SK-N-SH (cell line): ENCODE data around the gene CCDC30.
"Not testable (repeated sequence)": the region's sequence is repeated elsewhere in the genome, so short reads cannot be mapped to it uniquely, and the experiment has no call there.

Experiments
- ELF1 ChIP-seq: IDR thresholded peaks from 2 replicates; pipeline ENCODE4 v1.4.0; 2012
- EZH2phosphoT487 ChIP-seq: fragments of 200-600 bp; sonication (generic); IDR thresholded peaks from 2 replicates; pipeline ENCODE4 v1.6.1; 2017; ENCODE audit warnings: low read depth, mixed run types, mild to moderate bottlenecking, antibody characterized with exemption, moderate library complexity, borderline replicate concordance
- FOXJ3 ChIP-seq: sonication (generic); formaldehyde crosslinking; IDR thresholded peaks from 2 replicates; pipeline ENCODE4 v1.5.1; 2020; ENCODE audit warnings: mild to moderate bottlenecking, missing genetic modification reagents
- TAF1 ChIP-seq: IDR thresholded peaks from 2 replicates; pipeline ENCODE4 v1.6.1; 2012; ENCODE audit warnings: low read depth, mild to moderate bottlenecking, low read length, moderate library complexity, borderline replicate concordance
- TCF12 ChIP-seq: IDR thresholded peaks from 2 replicates; pipeline ENCODE4 v1.4.0; 2012
- TF ChIP-seq, protein P1 (sequence below): fragments of 200-600 bp; sonication (generic); IDR thresholded peaks from 2 replicates; pipeline ENCODE4 v1.6.1; 2017; ENCODE audit warnings: antibody characterized with exemption, mild to moderate bottlenecking, moderate library complexity
- TF ChIP-seq, protein P2 (sequence below): IDR thresholded peaks from 2 replicates; pipeline ENCODE4 v1.4.0; 2012; ENCODE audit warnings: low read depth

DNA sequence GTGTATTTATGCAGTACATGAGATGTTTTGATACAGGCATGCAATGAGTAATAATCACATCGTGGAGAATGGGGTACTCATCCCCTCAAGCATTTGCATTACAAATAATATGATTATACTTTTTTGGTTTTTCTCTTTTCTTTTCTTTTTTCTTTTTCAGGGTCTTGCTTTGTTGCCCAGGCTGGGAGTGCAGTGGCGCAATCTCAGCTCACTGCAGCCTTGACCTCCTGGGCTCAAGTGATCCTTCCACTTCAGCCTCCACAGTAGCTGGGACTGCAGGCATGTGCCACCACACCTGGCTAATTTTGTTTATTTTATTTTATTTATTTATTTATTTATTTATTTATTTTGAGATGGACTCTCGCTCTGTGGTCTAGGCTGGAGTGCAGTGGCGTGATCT lies 158.1 kb downstream of the CCDC30 start:
- TF ChIP-seq TAF1; ELF1; FOXJ3 (CRISPR knock-in tag); EZH2phosphoT487; TCF12: not testable (repeated sequence)
- TF ChIP-seq, protein P1, sequence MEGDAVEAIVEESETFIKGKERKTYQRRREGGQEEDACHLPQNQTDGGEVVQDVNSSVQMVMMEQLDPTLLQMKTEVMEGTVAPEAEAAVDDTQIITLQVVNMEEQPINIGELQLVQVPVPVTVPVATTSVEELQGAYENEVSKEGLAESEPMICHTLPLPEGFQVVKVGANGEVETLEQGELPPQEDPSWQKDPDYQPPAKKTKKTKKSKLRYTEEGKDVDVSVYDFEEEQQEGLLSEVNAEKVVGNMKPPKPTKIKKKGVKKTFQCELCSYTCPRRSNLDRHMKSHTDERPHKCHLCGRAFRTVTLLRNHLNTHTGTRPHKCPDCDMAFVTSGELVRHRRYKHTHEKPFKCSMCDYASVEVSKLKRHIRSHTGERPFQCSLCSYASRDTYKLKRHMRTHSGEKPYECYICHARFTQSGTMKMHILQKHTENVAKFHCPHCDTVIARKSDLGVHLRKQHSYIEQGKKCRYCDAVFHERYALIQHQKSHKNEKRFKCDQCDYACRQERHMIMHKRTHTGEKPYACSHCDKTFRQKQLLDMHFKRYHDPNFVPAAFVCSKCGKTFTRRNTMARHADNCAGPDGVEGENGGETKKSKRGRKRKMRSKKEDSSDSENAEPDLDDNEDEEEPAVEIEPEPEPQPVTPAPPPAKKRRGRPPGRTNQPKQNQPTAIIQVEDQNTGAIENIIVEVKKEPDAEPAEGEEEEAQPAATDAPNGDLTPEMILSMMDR, result not testable (repeated sequence)
- TF ChIP-seq, protein P2, sequence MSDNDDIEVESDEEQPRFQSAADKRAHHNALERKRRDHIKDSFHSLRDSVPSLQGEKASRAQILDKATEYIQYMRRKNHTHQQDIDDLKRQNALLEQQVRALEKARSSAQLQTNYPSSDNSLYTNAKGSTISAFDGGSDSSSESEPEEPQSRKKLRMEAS, result not testable (repeated sequence)
